IgD-negative memory B cell (primary cell): ENCODE data around the gene RPL39. TPM values are rescaled to one million over a fixed set of nuclear protein-coding genes. Genes with fewer than 3 reads are reported as not detected.
"Not testable (repeated sequence)": the region's sequence is repeated elsewhere in the genome, so short reads cannot be mapped to it uniquely, and the experiment has no call there.

Source experiments
- H3K27ac Mint-ChIP-seq, 3 donors: one replicate each; pipeline ENCODE4 v1.8.0; 2020 to 2022; ENCODE audit warnings: mild to moderate bottlenecking in 3 of 3, mixed read lengths in 3 of 3, moderate library complexity in 1 of 3
- H3K27me3 Mint-ChIP-seq: one replicate; pipeline ENCODE4 v1.8.0; 2021; ENCODE audit warnings: mixed read lengths
- H3K36me3 Mint-ChIP-seq: one replicate; pipeline ENCODE4 v1.8.0; 2020; ENCODE audit warnings: mild to moderate bottlenecking, mixed read lengths
- H3K4me1 Mint-ChIP-seq, 3 donors: one replicate each; pipeline ENCODE4 v1.8.0; 2020 to 2022; ENCODE audit warnings: mixed read lengths in 3 of 3, mild to moderate bottlenecking in 1 of 3
- H3K4me3 Mint-ChIP-seq, 4 donors: one replicate each; pipeline ENCODE4 v1.8.0; 2020 to 2022; ENCODE audit warnings: mild to moderate bottlenecking in 4 of 4, mixed read lengths in 4 of 4, moderate library complexity in 3 of 4
- H3K9me3 Mint-ChIP-seq, 3 donors: one replicate each; pipeline ENCODE4 v1.8.0; 2020 to 2021; ENCODE audit warnings: mixed read lengths in 3 of 3, mild to moderate bottlenecking in 1 of 3
- polyA plus RNA-seq: library from polyadenylated mRNA; unstranded; fragments of 300-500 nt; fragmentation: Illumina TruSeq; gene quantifications from one replicate; pipeline ENCODE4 v1.2.3, GENCODE V29; 2021

Gene RPL39
- polyA plus RNA-seq, 1 donor from 2014 or later: 4,549 TPM

- Mint-ChIP-seq H3K9me3 (no peaks in the 10 kb centered on the region), H3K36me3 (peaks cover 2% of the 10 kb centered on the region)
Observed at GRCh38 chrX:119783026-119783425, 8.4 kb downstream of the RPL39 start.

GRCh38 chrX:119778829-119779228 lies 12.6 kb downstream of the RPL39 start:
- H3K4me3 Mint-ChIP-seq: no peak overlapping the region
- H3K36me3 Mint-ChIP-seq: peaks cover 4% of the 10 kb centered on the region
- H3K27ac Mint-ChIP-seq: no peak overlapping the region

More at GRCh38 chrX:119783026-119783425, 8.4 kb downstream of the RPL39 start:
- Mint-ChIP-seq H3K4me3 (no peak overlapping the region), H3K27me3 (peaks cover 1% of the 10 kb centered on the region), H3K27ac (peak overlapping the region in 1 of 3 donors; percentile 87), H3K4me1 (peaks cover 7 to 14% (median 11%) of the 10 kb centered on the region in 3 donors)

DNA sequence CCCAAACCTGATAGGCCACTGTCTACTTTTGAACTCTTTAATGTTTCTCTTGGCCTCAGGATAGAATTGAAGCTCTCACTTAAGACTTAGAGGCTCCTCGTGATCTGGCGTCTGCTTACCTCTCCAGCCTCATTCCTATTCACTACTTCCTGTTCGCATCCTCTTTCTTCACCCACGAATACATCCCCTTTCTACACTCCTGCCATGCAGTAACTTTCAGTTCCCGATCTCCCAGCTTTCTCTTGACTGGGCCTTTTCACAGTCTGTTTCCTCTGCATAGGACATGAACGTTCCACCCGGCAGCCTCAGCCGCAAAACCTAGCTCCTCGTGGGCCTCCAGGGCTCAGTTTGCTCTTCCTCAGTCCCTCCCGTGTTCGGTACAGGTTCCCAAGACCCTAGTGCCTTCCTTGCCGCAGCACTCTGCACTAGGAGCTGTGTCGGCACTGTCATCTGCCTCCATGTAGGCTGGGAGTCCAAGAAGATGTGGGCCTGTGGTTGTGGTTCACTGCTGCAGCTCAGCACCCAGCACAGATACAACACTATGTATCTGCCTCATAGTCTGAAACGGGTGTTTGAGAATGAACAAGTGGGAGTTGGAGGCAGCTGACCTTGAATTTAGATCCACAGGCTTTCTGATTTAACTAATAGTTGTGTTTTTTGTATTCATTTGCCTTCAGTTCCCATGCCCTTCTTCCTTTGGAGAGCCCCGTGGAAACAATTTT lies 15.8 kb downstream of the RPL39 start:
- no peaks in the 10 kb centered on the region for H3K27me3 Mint-ChIP-seq
- peak overlapping the region in 3 of 4 donors; percentile 58 to 80 (median 75) for H3K4me3 Mint-ChIP-seq
- peak overlapping the region; percentile 9 to 82 (median 65) for H3K27ac Mint-ChIP-seq
- H3K9me3 Mint-ChIP-seq: no peaks in the 10 kb centered on the region
- peaks cover 2% of the 10 kb centered on the region for H3K36me3 Mint-ChIP-seq
- H3K4me1 Mint-ChIP-seq: peaks cover 7 to 18% (median 14%) of the 10 kb centered on the region in 3 donors

More at GRCh38 chrX:119778829-119779228, 12.6 kb downstream of the RPL39 start:
- Mint-ChIP-seq H3K9me3 (no peaks in the 10 kb centered on the region), H3K4me1 (peaks cover 7 to 21% (median 16%) of the 10 kb centered on the region in 3 donors), H3K27me3 (no peaks in the 10 kb centered on the region)

- not testable (repeated sequence) for H3K4me3 Mint-ChIP-seq
Observed at GRCh38 chrX:119769388-119769787, 22.0 kb downstream of the RPL39 start.

DNA sequence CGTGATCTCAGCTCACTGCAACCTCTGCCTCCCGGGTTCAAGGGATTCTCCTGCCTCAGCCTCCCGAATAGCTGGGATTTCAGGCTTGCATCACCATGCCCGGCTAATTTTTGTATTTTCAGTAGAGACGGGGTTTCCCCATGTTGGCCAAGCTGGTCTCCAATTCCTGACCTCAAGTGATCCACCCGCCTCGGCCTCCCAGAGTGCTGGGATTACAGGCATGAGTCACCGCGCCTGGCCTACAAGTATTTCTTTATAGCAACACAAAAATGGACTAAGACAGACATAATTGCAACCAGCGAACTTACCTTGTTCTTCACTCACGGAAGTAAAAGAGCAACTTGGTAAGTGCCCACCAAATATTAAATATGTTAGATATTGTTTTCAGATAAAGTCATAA lies 23.0 kb downstream of the RPL39 start:
- not testable (repeated sequence) for H3K36me3 Mint-ChIP-seq, H3K4me3 Mint-ChIP-seq, H3K9me3 Mint-ChIP-seq, H3K27ac Mint-ChIP-seq, H3K27me3 Mint-ChIP-seq
- peaks cover 11 to 22% (median 15%) of the 10 kb centered on the region in 3 donors for H3K4me1 Mint-ChIP-seq

More at GRCh38 chrX:119769388-119769787, 22.0 kb downstream of the RPL39 start:
- H3K4me1 Mint-ChIP-seq: peaks cover 2 to 13% (median 5%) of the 10 kb centered on the region in 3 donors
- H3K9me3 Mint-ChIP-seq, H3K36me3 Mint-ChIP-seq, H3K27me3 Mint-ChIP-seq: not testable (repeated sequence)
- peak overlapping the region in 1 of 3 donors; percentile 45 for H3K27ac Mint-ChIP-seq

DNA sequence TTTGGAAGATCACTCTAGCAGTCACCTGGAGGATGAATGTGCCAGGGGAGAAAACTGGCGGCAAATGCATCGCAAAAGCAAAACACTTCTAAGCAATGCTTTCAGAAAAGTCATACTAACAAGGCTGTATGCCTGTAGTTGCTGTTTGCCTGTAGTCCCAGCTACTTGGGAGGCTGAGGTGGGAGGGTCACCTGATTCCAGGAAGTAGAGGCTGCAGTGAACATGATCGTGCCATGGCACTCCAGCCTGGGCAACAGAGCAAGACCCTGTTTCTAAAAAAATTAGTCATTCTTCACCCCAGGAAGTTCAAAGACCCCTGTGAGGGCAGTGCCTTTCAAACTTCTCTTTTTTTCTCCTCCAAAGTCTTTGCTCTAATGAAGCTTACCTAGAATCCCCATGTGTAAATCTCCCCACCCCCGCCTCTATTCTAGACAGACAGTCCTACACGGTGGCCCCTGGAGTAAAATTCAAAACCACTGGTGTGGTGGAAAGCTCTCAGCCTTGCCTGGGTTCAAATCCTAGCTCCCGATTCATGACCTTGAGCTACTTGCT lies 27.5 kb downstream of the RPL39 start:
- Mint-ChIP-seq H3K4me1 (peaks cover 35 to 45% (median 38%) of the 10 kb centered on the region in 3 donors), H3K27ac (peak overlapping the region in 2 of 3 donors; percentile 73 to 77), H3K36me3 (no peaks in the 10 kb centered on the region), H3K27me3 (peaks cover 2% of the 10 kb centered on the region), H3K9me3 (no peaks in the 10 kb centered on the region), H3K4me3 (peak overlapping the region in 3 of 4 donors; percentile 41 to 89 (median 74))

GRCh38 chrX:119763181-119763580 lies 28.2 kb downstream of the RPL39 start:
- Mint-ChIP-seq H3K36me3 (no peaks in the 10 kb centered on the region), H3K4me3 (peak overlapping the region in 3 of 4 donors; percentile 74 to 89 (median 88)), H3K27me3 (peaks cover 2% of the 10 kb centered on the region), H3K9me3 (no peaks in the 10 kb centered on the region), H3K27ac (peak overlapping the region in 2 of 3 donors; percentile 77 to 85), H3K4me1 (peaks cover 35 to 42% (median 38%) of the 10 kb centered on the region in 3 donors)

DNA sequence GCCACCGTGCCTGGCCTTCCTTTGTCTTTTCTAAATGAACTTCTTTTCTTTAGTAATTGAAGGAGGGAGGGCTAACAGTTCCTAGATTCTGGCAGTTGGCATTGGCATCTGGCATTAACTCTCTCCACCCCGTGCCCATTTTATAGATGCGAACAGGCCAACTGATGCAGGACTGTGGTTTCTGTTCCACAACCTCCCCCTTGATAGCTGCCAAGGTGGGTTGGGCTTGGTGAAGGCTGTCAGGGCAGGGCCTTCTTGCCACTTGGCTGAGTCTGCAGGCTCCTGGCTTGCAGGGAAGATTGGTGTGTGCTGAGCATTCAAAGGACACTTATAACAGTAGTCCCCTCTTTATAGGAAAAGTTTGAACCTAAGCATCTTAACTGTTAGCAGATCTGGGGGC lies 28.7 kb downstream of the RPL39 start:
- peaks cover 34 to 41% (median 38%) of the 10 kb centered on the region in 3 donors for H3K4me1 Mint-ChIP-seq
- H3K27ac Mint-ChIP-seq: peak overlapping the region in 2 of 3 donors; percentile 77 to 85
- H3K4me3 Mint-ChIP-seq: peak overlapping the region in 3 of 4 donors; percentile 74 to 89 (median 88)
- H3K27me3 Mint-ChIP-seq: peaks cover 4% of the 10 kb centered on the region
- H3K9me3 Mint-ChIP-seq: no peaks in the 10 kb centered on the region
- no peaks in the 10 kb centered on the region for H3K36me3 Mint-ChIP-seq

GRCh38 chrX:119760026-119760877 lies 31.2 kb downstream of the RPL39 start:
- H3K9me3 Mint-ChIP-seq: no peaks in the 10 kb centered on the region
- peaks cover 4% of the 10 kb centered on the region for H3K27me3 Mint-ChIP-seq
- H3K27ac Mint-ChIP-seq: peak overlapping the region; percentile 85 to 90 (median 87)
- peak overlapping the region; percentile 82 to 97 (median 91) for H3K4me3 Mint-ChIP-seq
- H3K4me1 Mint-ChIP-seq: peaks cover 57 to 63% (median 61%) of the 10 kb centered on the region in 3 donors
- no peaks in the 10 kb centered on the region for H3K36me3 Mint-ChIP-seq

- H3K36me3 Mint-ChIP-seq: no peaks in the 10 kb centered on the region
- peaks cover 4% of the 10 kb centered on the region for H3K27me3 Mint-ChIP-seq
- peaks cover 60 to 68% (median 64%) of the 10 kb centered on the region in 3 donors for H3K4me1 Mint-ChIP-seq
- no peaks in the 10 kb centered on the region for H3K9me3 Mint-ChIP-seq
- peak overlapping the region; percentile 82 to 97 (median 91) for H3K4me3 Mint-ChIP-seq
- peak overlapping the region; percentile 85 to 90 (median 87) for H3K27ac Mint-ChIP-seq
Observed at GRCh38 chrX:119759248-119759766, 32.1 kb downstream of the RPL39 start.

DNA sequence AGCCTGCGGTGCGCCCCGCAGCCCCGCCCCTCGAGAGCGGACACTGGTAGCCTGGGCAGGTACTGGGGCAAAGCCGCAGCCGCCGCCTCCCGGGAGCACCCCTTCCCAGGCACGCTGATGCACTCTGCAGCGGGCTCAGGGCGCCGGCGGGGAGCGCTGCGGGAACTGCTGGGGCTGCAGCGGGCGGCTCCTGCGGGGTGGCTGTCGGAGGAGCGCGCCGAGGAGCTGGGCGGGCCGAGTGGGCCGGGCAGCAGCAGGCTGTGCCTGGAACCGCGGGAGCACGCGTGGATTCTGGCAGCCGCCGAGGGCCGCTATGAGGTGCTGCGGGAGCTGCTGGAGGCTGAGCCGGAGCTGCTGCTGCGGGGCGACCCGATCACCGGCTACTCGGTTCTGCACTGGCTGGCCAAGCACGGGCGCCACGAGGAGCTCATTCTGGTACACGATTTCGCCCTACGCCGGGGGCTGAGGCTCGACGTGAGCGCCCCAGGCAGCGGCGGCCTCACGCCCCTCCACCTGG lies 32.6 kb downstream of the RPL39 start:
- H3K4me3 Mint-ChIP-seq: peak overlapping the region; percentile 82 to 97 (median 91)
- peak overlapping the region in 2 of 3 donors; percentile 85 to 87 for H3K27ac Mint-ChIP-seq
- H3K27me3 Mint-ChIP-seq: peaks cover 4% of the 10 kb centered on the region
- peaks cover 59 to 68% (median 60%) of the 10 kb centered on the region in 3 donors for H3K4me1 Mint-ChIP-seq
- H3K36me3 Mint-ChIP-seq: no peaks in the 10 kb centered on the region
- H3K9me3 Mint-ChIP-seq: no peaks in the 10 kb centered on the region

DNA sequence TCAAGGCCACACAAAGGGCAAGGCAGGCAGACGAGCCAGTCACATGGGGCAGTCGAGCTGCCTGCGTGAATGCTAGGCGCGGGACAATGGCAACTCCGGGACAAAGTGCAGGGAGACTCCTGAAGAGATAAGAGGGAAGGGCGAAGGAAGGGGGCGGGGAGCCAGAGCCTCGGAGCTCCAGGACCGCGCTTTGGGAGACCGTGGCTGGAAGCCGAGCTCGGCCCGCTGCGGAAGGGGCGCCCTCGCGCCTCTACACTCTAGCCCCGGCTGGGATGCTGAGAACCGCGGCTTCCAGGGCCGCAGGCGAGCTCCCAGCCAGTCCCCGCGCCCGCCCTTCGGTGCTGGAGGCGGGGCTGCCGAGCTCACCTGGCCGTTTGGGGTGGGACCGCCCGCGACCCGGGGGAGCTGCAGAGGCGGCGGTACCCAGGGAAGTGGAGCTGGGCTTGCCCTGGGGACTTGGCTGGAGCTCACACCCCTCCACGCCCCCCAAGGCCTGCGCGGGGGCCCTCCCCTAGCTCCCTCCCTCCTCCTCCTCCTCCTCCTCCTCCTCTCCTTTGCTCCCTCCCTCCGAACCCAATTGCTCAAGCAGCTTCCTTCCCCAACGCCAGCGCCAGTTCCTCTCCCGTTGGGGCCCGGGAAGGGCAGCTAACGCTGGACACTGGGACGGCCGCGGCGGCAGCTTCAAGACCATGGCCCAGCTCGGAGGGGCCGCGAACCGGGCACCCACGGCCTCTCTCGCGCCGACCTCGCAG lies 33.3 kb downstream of the RPL39 start, which contains the start of gene SOWAHD:
SOWAHD (plus strand) TSS at position 610 of the 752 bp plus-strand sequence; CDS start at position 690, 80 bp downstream.
- no peaks in the 10 kb centered on the region for H3K9me3 Mint-ChIP-seq
- H3K4me3 Mint-ChIP-seq: peak within 1 kb of the TSS; percentile 82 to 97 (median 91)
- peaks cover 4% of the 10 kb centered on the region for H3K27me3 Mint-ChIP-seq
- peaks cover 54 to 63% (median 57%) of the 10 kb centered on the region in 3 donors for H3K4me1 Mint-ChIP-seq
- peak within 1 kb of the TSS; percentile 93 to 98 (median 98) for H3K27ac Mint-ChIP-seq
- no peaks in the 10 kb centered on the region for H3K36me3 Mint-ChIP-seq

GRCh38 chrX:119757646-119757978 lies 33.8 kb downstream of the RPL39 start:
- Mint-ChIP-seq H3K4me3 (peak overlapping the region; percentile 82 to 95 (median 88)), H3K27ac (peak overlapping the region; percentile 93 to 98 (median 98)), H3K4me1 (peaks cover 49 to 58% (median 51%) of the 10 kb centered on the region in 3 donors), H3K36me3 (no peaks in the 10 kb centered on the region), H3K27me3 (peaks cover 2% of the 10 kb centered on the region), H3K9me3 (no peaks in the 10 kb centered on the region)
